Body of pancreas (tissue), 4 donors: ENCODE results near the gene MAP3K20. TPM values are rescaled to one million over a fixed set of nuclear protein-coding genes. Genes with fewer than 3 reads are reported as not detected.

Experiments used
- ATAC-seq: fragments of 150-250 bp; one replicate; pipeline ENCODE4 v1.9.1; 2016
- DNase-seq, 4 donors: peaks; one replicate each; pipeline ENCODE4 v3.0.0-alpha.2; 2019
- H3K27ac ChIP-seq, 4 donors: fragments of 200-600 bp; sonication (generic); 1 replicate in 3 of 4; 2 replicates in 1 of 4; pipeline versions ENCODE4 v1.5.1 to v1.6.1; 2016 to 2019; ENCODE audit warnings: mild to moderate bottlenecking in 1 of 4, mixed read lengths in 1 of 4, moderate library complexity in 1 of 4
- H3K27me3 ChIP-seq, 2 donors: fragments of 200-600 bp; sonication (generic); one replicate each; pipeline ENCODE4 v1.6.0; 2016; ENCODE audit warnings: mild to moderate bottlenecking in 1 of 2
- H3K36me3 ChIP-seq, 2 donors: fragments of 200-600 bp; sonication (generic); replicated peaks in 1 of 2; 2 replicates each; pipeline ENCODE4 v1.5.1; 2016; ENCODE audit warnings: low read depth in 2 of 2; ENCODE audit not compliant: insufficient read depth in 1 of 2
- H3K4me1 ChIP-seq: fragments of 200-600 bp; sonication (generic); one replicate; pipeline ENCODE4 v1.6.0; 2016
- H3K4me3 ChIP-seq, 2 donors: fragments of 200-600 bp; sonication (generic); 1 replicate in 1 of 2; 2 replicates in 1 of 2; pipeline ENCODE4 v1.5.1; 2016 to 2019
- H3K9me3 ChIP-seq, 3 donors: fragments of 200-600 bp; sonication (generic); 1 replicate in 2 of 3; 2 replicates in 1 of 3; pipeline ENCODE4 v1.5.1; 2016
- POLR2A ChIP-seq, 3 donors: fragments of 450-650 bp; IDR thresholded peaks; one replicate each; pipeline ENCODE4 v1.6.1; 2016; ENCODE audit warnings: antibody characterized with exemption in 3 of 3, mild to moderate bottlenecking in 2 of 3
- WGBS, 2 donors: methylation state at CpG; one replicate each; pipeline ENCODE4 v1.1.5; 2017; 5-methylcytosine and 5-hydroxymethylcytosine counted together
- intact Hi-C: fragments of 100-400 bp; cut with DNase I; formaldehyde crosslinking; loops from one replicate; pipeline ENCODE4 v1.15.1; 2023
- total RNA-seq, 2 donors: library from RNA; depleted of rRNA; stranded (reverse); fragments of >200 nt; gene quantifications; one replicate each; pipeline ENCODE4 v1.1.0, GENCODE V29; 2016
- TF ChIP-seq, protein P1 (sequence below), 7 experiments: fragments of 450-650 bp in 4 of 7; fragments of 200-600 bp in 3 of 7; sonication (generic) in 3 of 7; IDR thresholded peaks; one replicate each; pipeline ENCODE4 v1.5.1; 2016 to 2019; ENCODE audit warnings: antibody characterized with exemption in 7 of 7

Gene MAP3K20
- total RNA-seq, 2 donors from 2014 or later = 11.5 to 18.7 TPM

- no peak for DNase-seq
- no peak overlapping the region for H3K4me3 ChIP-seq
- H3K4me1 ChIP-seq = peaks cover 24% of the 10 kb centered on the region
- no peak for ATAC-seq
- H3K27ac ChIP-seq = no peak overlapping the region
- no peaks in the 10 kb centered on the region for H3K36me3 ChIP-seq
- WGBS, 2 donors = 97 to 99% methylated on average over 13 of the region's 13 CpGs
- intact Hi-C loops = no loop called here
- no peaks in the 10 kb centered on the region for H3K9me3 ChIP-seq
- no peak for TF ChIP-seq POLR2A (IDR thresholded peaks at IDR 0.05)
- TF ChIP-seq, protein P1, sequence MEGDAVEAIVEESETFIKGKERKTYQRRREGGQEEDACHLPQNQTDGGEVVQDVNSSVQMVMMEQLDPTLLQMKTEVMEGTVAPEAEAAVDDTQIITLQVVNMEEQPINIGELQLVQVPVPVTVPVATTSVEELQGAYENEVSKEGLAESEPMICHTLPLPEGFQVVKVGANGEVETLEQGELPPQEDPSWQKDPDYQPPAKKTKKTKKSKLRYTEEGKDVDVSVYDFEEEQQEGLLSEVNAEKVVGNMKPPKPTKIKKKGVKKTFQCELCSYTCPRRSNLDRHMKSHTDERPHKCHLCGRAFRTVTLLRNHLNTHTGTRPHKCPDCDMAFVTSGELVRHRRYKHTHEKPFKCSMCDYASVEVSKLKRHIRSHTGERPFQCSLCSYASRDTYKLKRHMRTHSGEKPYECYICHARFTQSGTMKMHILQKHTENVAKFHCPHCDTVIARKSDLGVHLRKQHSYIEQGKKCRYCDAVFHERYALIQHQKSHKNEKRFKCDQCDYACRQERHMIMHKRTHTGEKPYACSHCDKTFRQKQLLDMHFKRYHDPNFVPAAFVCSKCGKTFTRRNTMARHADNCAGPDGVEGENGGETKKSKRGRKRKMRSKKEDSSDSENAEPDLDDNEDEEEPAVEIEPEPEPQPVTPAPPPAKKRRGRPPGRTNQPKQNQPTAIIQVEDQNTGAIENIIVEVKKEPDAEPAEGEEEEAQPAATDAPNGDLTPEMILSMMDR (IDR thresholded peaks at IDR 0.05) = no peak
- H3K27me3 ChIP-seq = no peaks in the 10 kb centered on the region
These were observed 31.6 kb upstream of the MAP3K20 start for GRCh38 chr2:173043897-173044519.

GRCh38 chr2:173044686-173045085 lies 31.0 kb upstream of the MAP3K20 start:
- no peak for DNase-seq
- no peaks in the 10 kb centered on the region for H3K36me3 ChIP-seq
- no peak overlapping the region for H3K4me3 ChIP-seq
- WGBS, 2 donors = 86 to 92% methylated on average over 10 of the region's 10 CpGs
- no peak for TF ChIP-seq POLR2A (IDR thresholded peaks at IDR 0.05)
- TF ChIP-seq, protein P1 (IDR thresholded peaks at IDR 0.05) = no peak
- ATAC-seq = no peak
- H3K9me3 ChIP-seq = no peaks in the 10 kb centered on the region
- H3K27me3 ChIP-seq = no peaks in the 10 kb centered on the region
- H3K27ac ChIP-seq = no peak overlapping the region
- peaks cover 29% of the 10 kb centered on the region for H3K4me1 ChIP-seq
- intact Hi-C loops = no loop called here

DNA sequence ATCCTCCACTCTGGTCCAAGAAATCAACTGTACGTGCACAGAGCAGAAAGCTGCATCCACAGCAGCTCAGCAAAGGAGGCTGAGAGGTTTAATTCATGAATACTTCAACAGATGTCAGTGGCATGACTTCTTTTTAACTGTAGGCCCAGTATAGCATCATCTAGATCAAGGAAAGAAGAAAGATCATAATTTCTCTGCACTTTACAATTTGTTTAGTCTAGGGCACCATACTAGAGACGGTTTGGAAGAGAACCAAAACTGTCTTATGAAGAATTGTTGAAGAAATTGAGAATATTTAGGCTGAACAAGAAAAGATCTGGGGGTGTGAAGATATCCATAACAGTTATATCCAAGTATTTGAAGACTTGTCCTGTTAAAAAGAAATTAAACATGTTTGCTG lies 30.5 kb upstream of the MAP3K20 start:
- no peaks in the 10 kb centered on the region for H3K36me3 ChIP-seq
- TF ChIP-seq POLR2A (IDR thresholded peaks at IDR 0.05) = no peak
- TF ChIP-seq, protein P1 (IDR thresholded peaks at IDR 0.05) = no peak
- peaks cover 34% of the 10 kb centered on the region for H3K4me1 ChIP-seq
- no peaks in the 10 kb centered on the region for H3K27me3 ChIP-seq
- no peak for ATAC-seq
- WGBS, 2 donors = 85 to 99% methylated on average over 2 of the region's 2 CpGs
- no peaks in the 10 kb centered on the region for H3K9me3 ChIP-seq
- no peak for DNase-seq
- intact Hi-C loops = no loop called here
- no peak overlapping the region for H3K27ac ChIP-seq
- no peak overlapping the region for H3K4me3 ChIP-seq

DNA sequence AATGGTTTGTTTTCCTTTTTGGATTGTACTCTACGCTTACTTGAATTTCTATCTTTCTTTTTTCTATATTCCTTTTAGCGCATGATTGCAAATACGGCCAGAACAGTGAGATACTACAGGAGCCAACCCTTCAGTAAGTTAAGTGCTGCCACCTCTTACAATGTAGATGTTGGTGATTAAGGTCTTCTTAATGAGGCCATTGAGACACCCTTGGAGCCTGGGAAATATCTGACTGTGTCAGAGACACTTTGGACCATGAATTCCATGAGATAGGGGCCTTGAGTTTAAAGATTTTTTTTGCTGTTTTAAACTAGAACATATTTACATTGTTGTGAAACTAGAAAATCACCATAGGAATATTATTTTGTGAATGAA lies 27.1 kb upstream of the MAP3K20 start:
- Histone ChIP-seq H3K4me3 (no peak overlapping the region), H3K27me3 (no peaks in the 10 kb centered on the region), H3K4me1 (peaks cover 35% of the 10 kb centered on the region), H3K27ac (peak overlapping the region; percentile 1 to 80 (median 66)), H3K36me3 (no peaks in the 10 kb centered on the region), H3K9me3 (no peaks in the 10 kb centered on the region)
- TF ChIP-seq POLR2A (IDR thresholded peaks at IDR 0.05) = no peak
- TF ChIP-seq, protein P1 (IDR thresholded peaks at IDR 0.05) = no peak
- intact Hi-C loops = no loop called here
- no peak for DNase-seq
- peak; percentile 13 for ATAC-seq
- 94 to 95% methylated on average over 3 of the region's 3 CpGs for WGBS, 2 donors
